HG03354 (cell line): ENCODE results near the gene ITGB1BP2.
"Not testable (repeated sequence)": the region's sequence is repeated elsewhere in the genome, so short reads cannot be mapped to it uniquely, and the experiment has no call there.

Experiments used
- ATAC-seq: cut with Tn5 transposase; IDR thresholded peaks from one replicate; pipeline ENCODE4 v1.9.1; 2021; ENCODE audit warnings: mild to moderate bottlenecking; ENCODE audit not compliant: unreplicated experiment, poor library complexity, severe bottlenecking

Gene ITGB1BP2

GRCh38 chrX:71300064-71300463 lies 1.5 kb upstream of the ITGB1BP2 start:
- not testable (repeated sequence) for ATAC-seq

GRCh38 chrX:71300495-71300894 lies 1.1 kb upstream of the ITGB1BP2 start:
- not testable (repeated sequence) for ATAC-seq

- ATAC-seq: no peak
Observed at GRCh38 chrX:71302461-71303213, 1.1 kb downstream of the ITGB1BP2 start.

- ATAC-seq: no peak
Observed at GRCh38 chrX:71304561-71304960, 3.0 kb downstream of the ITGB1BP2 start.

GRCh38 chrX:71315917-71316316 lies 14.4 kb downstream of the ITGB1BP2 start:
- ATAC-seq: no peak

- ATAC-seq: not testable (repeated sequence)
Observed at GRCh38 chrX:71316959-71317358, 15.4 kb downstream of the ITGB1BP2 start.

GRCh38 chrX:71320126-71320525 lies 18.6 kb downstream of the ITGB1BP2 start:
- ATAC-seq: no peak

- no peak for ATAC-seq
Observed at GRCh38 chrX:71321731-71322130, 20.2 kb downstream of the ITGB1BP2 start.

GRCh38 chrX:71324452-71324851 lies 22.9 kb downstream of the ITGB1BP2 start:
- not testable (repeated sequence) for ATAC-seq

GRCh38 chrX:71326394-71326793 lies 24.8 kb downstream of the ITGB1BP2 start:
- no peak for ATAC-seq

- ATAC-seq: not testable (repeated sequence)
Observed at GRCh38 chrX:71349151-71349665, 47.7 kb downstream of the ITGB1BP2 start.

- ATAC-seq: not testable (repeated sequence)
Observed at GRCh38 chrX:71349867-71350266, 48.3 kb downstream of the ITGB1BP2 start.

GRCh38 chrX:71352439-71352838 lies 50.9 kb downstream of the ITGB1BP2 start:
- not testable (repeated sequence) for ATAC-seq
